Left lung (tissue), 10 donors: Measurements from ENCODE around the gene ZMPSTE24. TPM values are rescaled to one million over a fixed set of nuclear protein-coding genes. Genes with fewer than 3 reads are reported as not detected.
A peak's percentile ranks its signal among the peaks of the same experiment; 100 is the strongest.

Experiments
- ATAC-seq: fragments of 200-7000 bp; cut with Tn5 transposase; one replicate; pipeline ENCODE4 v1.9.1; 2020; ENCODE audit warnings: moderate library complexity
- DNase-seq, 4 donors: peaks; one replicate each; pipeline ENCODE4 v3.0.0-alpha.2; 2013 to 2020
- H3K27ac ChIP-seq, 2 donors: fragments of 200-600 bp; sonication (generic) in 1 of 2; one replicate each; pipeline versions ENCODE4 v1.5.0 to v1.8.0; 2020 to 2021
- H3K27me3 ChIP-seq, 2 donors: fragments of 200-600 bp; sonication (generic) in 1 of 2; one replicate each; pipeline versions ENCODE4 v1.5.0 to v1.8.0; 2020 to 2021
- H3K36me3 ChIP-seq, 2 donors: fragments of 200-600 bp; sonication (generic) in 1 of 2; one replicate each; pipeline versions ENCODE4 v1.5.0 to v1.8.0; 2020 to 2021
- H3K4me1 ChIP-seq, 2 donors: fragments of 200-600 bp; one replicate each; pipeline ENCODE4 v1.8.0; 2021
- H3K4me3 ChIP-seq, 2 donors: fragments of 200-600 bp; sonication (generic) in 1 of 2; one replicate each; pipeline versions ENCODE4 v1.5.0 to v1.8.0; 2020 to 2021; ENCODE audit warnings: mild to moderate bottlenecking in 1 of 2
- H3K9me3 ChIP-seq, 2 donors: fragments of 200-600 bp; sonication (generic) in 1 of 2; one replicate each; pipeline versions ENCODE4 v1.5.0 to v1.8.0; 2020 to 2021
- CTCF ChIP-seq, 2 donors: fragments of 200-600 bp; sonication (generic) in 1 of 2; IDR thresholded peaks; one replicate each; pipeline versions ENCODE4 v1.5.0 to v1.8.0; 2021; ENCODE audit warnings: antibody characterized with exemption in 2 of 2
- intact Hi-C, 2 donors: fragments of 100-400 bp; cut with DNase I; formaldehyde crosslinking; loops; one replicate each; pipeline versions ENCODE4 v1.11.2 to v1.14.2; 2022
- polyA plus RNA-seq, 6 donors: library from polyadenylated mRNA; unstranded; fragments of 120-200 nt; gene quantifications; one replicate each; pipeline ENCODE4 v1.2.1, GENCODE V29; 2013; ENCODE audit not compliant: insufficient read length in 6 of 6
- total RNA-seq, 2 donors: library from RNA; stranded (reverse); fragmentation: NEBNext Ultra II Directional; extraction: Animal tissue kit (Norgen Biotek cat#: 25700); gene quantifications; one replicate each; pipeline ENCODE4 v1.2.1, GENCODE V29; 2021
- donor health status: DM: no; HTN: yes; CAD: no.
- donor health status: DM: no; HTN: no; CAD: no.

The ZMPSTE24 gene
- total and polyA plus RNA-seq, 8 donors, result 38.7 to 57.2 (median 46.1) TPM

DNA sequence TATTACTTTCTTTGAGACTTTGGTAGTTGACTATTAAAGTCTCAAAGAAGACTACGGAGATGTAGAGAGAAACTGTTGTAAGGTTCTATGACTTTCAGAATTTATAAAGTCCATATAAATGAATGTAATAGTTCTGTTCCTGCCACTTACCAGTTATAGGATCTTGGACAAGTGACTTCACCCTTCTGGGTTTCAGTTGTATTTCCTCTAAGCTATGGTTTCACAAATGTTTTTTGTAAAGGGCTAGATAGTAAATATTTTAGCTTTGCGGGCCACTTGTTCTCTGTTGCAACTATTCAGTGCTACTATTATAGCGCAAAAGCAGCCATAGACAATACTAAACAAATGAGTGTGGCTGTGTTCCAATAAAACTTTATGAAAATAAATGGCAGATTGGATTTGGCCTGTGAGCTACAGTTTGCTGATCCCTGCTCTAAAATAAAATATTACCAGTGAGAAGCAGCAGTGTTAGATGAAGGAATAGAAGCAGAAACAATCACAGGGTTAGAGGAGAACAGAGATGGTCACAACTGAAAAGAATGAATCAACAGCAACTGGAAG is 14.7 kb downstream of the ZMPSTE24 start:
- no peak overlapping the region for H3K4me3 ChIP-seq
- H3K9me3 ChIP-seq, result no peaks in the 10 kb centered on the region
- no peak for DNase-seq
- no peak for ATAC-seq
- H3K27ac ChIP-seq, result no peak overlapping the region
- intact Hi-C loops, result no loop called here
- H3K27me3 ChIP-seq, result no peaks in the 10 kb centered on the region
- no peak for TF ChIP-seq CTCF (IDR thresholded peaks at IDR 0.05)
- H3K4me1 ChIP-seq, result no peaks in the 10 kb centered on the region
- peaks cover 0 to 89% of the 10 kb centered on the region in 2 donors for H3K36me3 ChIP-seq

- no peak for ATAC-seq
- H3K27ac ChIP-seq, result no peak overlapping the region
- DNase-seq, result no peak
- H3K9me3 ChIP-seq, result no peaks in the 10 kb centered on the region
- no peaks in the 10 kb centered on the region for H3K27me3 ChIP-seq
- intact Hi-C loops, result no loop called here
- no peak overlapping the region for H3K4me3 ChIP-seq
- TF ChIP-seq CTCF (IDR thresholded peaks at IDR 0.05), result no peak
- no peaks in the 10 kb centered on the region for H3K4me1 ChIP-seq
- H3K36me3 ChIP-seq, result peaks cover 0 to 83% of the 10 kb centered on the region in 2 donors
Observed at GRCh38 chr1:40273547-40274166, 15.6 kb downstream of the ZMPSTE24 start.

- Histone ChIP-seq H3K27ac (no peak overlapping the region), H3K27me3 (no peaks in the 10 kb centered on the region), H3K9me3 (no peaks in the 10 kb centered on the region), H3K36me3 (peaks cover 0 to 78% of the 10 kb centered on the region in 2 donors), H3K4me3 (no peak overlapping the region), H3K4me1 (no peaks in the 10 kb centered on the region)
- DNase-seq (no peak), ATAC-seq (no peak)
- intact Hi-C loops, result no loop called here
- no peak for TF ChIP-seq CTCF (IDR thresholded peaks at IDR 0.05)
Observed at GRCh38 chr1:40274331-40274730, 16.3 kb downstream of the ZMPSTE24 start.

- Histone ChIP-seq H3K4me3 (no peak overlapping the region), H3K27ac (no peak overlapping the region), H3K36me3 (peaks cover 0 to 76% of the 10 kb centered on the region in 2 donors), H3K27me3 (no peaks in the 10 kb centered on the region), H3K4me1 (no peaks in the 10 kb centered on the region), H3K9me3 (no peaks in the 10 kb centered on the region)
- no peak for DNase-seq
- no peak for TF ChIP-seq CTCF (IDR thresholded peaks at IDR 0.05)
- intact Hi-C loops, result no loop called here
- ATAC-seq, result no peak
Observed at GRCh38 chr1:40276122-40276521, 18.1 kb downstream of the ZMPSTE24 start.

- Histone ChIP-seq H3K4me1 (no peaks in the 10 kb centered on the region), H3K36me3 (peaks cover 0 to 67% of the 10 kb centered on the region in 2 donors), H3K4me3 (no peak overlapping the region), H3K27ac (no peak overlapping the region), H3K9me3 (no peaks in the 10 kb centered on the region), H3K27me3 (no peaks in the 10 kb centered on the region)
- DNase-seq (no peak), ATAC-seq (peak; percentile 82)
- TF ChIP-seq CTCF (IDR thresholded peaks at IDR 0.05), result no peak
- intact Hi-C loops, result no loop called here
Observed at GRCh38 chr1:40281853-40282252, 23.8 kb downstream of the ZMPSTE24 start.
